Testis (tissue), 3 donors: ENCODE results near the gene DISP2. TPM values are rescaled to one million over a fixed set of nuclear protein-coding genes. Genes with fewer than 3 reads are reported as not detected.

Source experiments
- DNase-seq: peaks from one replicate; pipeline ENCODE4 v3.0.0-alpha.2; 2019
- H3K27ac ChIP-seq, 2 donors: fragments of 200-600 bp; sonication (generic); one replicate each; pipeline ENCODE4 v1.5.1; 2019
- H3K27me3 ChIP-seq: fragments of 200-600 bp; sonication (generic); one replicate; pipeline ENCODE4 v1.5.1; 2019
- H3K36me3 ChIP-seq: fragments of 200-600 bp; sonication (generic); one replicate; pipeline ENCODE4 v1.5.1; 2017; ENCODE audit warnings: low read depth; ENCODE audit errors: missing control alignments
- H3K4me1 ChIP-seq: fragments of 200-600 bp; sonication (generic); one replicate; pipeline ENCODE4 v1.5.1; 2019
- H3K4me3 ChIP-seq, 2 donors: fragments of 200-600 bp; sonication (generic); one replicate each; pipeline ENCODE4 v1.5.1; 2017 to 2019
- H3K9me3 ChIP-seq: fragments of 200-600 bp; sonication (generic); one replicate; pipeline ENCODE4 v1.5.1; 2017
- CTCF ChIP-seq, 3 experiments: fragments of 450-650 bp in 2 of 3; fragments of 200-600 bp in 1 of 3; sonication (generic) in 1 of 3; IDR thresholded peaks; one replicate each; pipeline ENCODE4 v1.5.1; 2016 to 2019; ENCODE audit warnings: antibody characterized with exemption in 3 of 3, mild to moderate bottlenecking in 2 of 3, moderate library complexity in 1 of 3
- POLR2A ChIP-seq: fragments of 450-650 bp; IDR thresholded peaks from one replicate; pipeline ENCODE4 v1.6.1; 2017; ENCODE audit warnings: antibody characterized with exemption, mild to moderate bottlenecking, moderate library complexity
- WGBS, 2 donors: methylation state at CpG; one replicate each; pipeline ENCODE4 v1.1.5; 2018; 5-methylcytosine and 5-hydroxymethylcytosine counted together
- intact Hi-C: fragments of 100-400 bp; cut with DNase I; formaldehyde crosslinking; loops from one replicate; pipeline ENCODE4 v1.15.1; 2023; ENCODE audit warnings: low total_unique reads
- polyA plus RNA-seq: library from polyadenylated mRNA; stranded (reverse); fragments of 350-450 nt; fragmentation: Illumina TruSeq; extraction: RNeasy Lipid Tissue Mini Kit (QIAGEN cat#74804); gene quantifications from one replicate; pipeline ENCODE4 v1.2.3, GENCODE V29; 2014; ENCODE audit warnings: low read depth, low replicate concordance; ENCODE audit not compliant: insufficient read depth
- total RNA-seq, 2 donors: library from RNA; depleted of rRNA; stranded (reverse); fragments of >200 nt; gene quantifications; one replicate each; pipeline ENCODE4 v1.2.3, GENCODE V29; 2016

DISP2 gene
- total and polyA plus RNA-seq, 3 donors from 2014 or later = 3.0 to 7.6 (median 4.4) TPM

DNA sequence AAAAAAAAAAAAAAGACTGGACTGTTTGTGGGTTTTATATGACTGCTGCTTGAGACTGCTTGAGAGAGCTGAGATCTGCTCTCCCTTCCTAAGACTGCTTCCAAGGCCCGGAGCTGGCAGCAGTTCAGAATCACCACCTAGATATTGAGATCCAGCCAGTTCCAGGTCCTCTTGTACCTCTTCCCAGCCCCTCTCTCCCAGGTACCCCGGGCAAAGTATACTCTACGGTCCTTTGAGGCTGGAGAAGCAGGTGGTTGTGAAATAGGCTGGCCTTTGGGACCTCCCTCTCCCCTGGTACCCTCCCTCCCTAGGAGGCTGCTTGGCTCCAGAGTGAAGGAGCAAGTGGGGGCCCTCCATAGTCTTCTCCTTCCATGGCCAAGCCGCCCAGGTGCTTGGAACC is 70.2 kb downstream of the DISP2 start:
- Histone ChIP-seq H3K9me3 (no peaks in the 10 kb centered on the region), H3K36me3 (no peaks in the 10 kb centered on the region), H3K27ac (no peak overlapping the region), H3K27me3 (no peaks in the 10 kb centered on the region), H3K4me1 (no peaks in the 10 kb centered on the region), H3K4me3 (no peak overlapping the region)
- 92 to 98% methylated on average over 4 of the region's 4 CpGs for WGBS, 2 donors
- no peak for TF ChIP-seq CTCF (IDR thresholded peaks at IDR 0.05)
- TF ChIP-seq POLR2A = no peak
- no peak for DNase-seq
- intact Hi-C loops = loop anchor here (10.0 kb wide), 1 partner anchor 143 kb away; the partner anchor contains the start of gene ANKRD63

Other genes starting within 250 kb of the DISP2 start
- gene BMF, start 249.3 kb upstream of the DISP2 start, total RNA-seq = 1 to 10 TPM; 6.9 to 7.7 TPM
- 4.9 TPM for gene BMF, start 249.3 kb upstream of the DISP2 start, polyA plus RNA-seq
- gene BUB1B, start 197.2 kb upstream of the DISP2 start, total RNA-seq = 10 to 100 TPM; 38.6 to 66.2 TPM
- 53.9 TPM for gene BUB1B, start 197.2 kb upstream of the DISP2 start, polyA plus RNA-seq
- gene PAK6, start 119.2 kb upstream of the DISP2 start, total RNA-seq = 100 to 1,000 TPM; 140 to 245 TPM
- 47.4 TPM for gene PAK6, start 119.2 kb upstream of the DISP2 start, polyA plus RNA-seq
- gene ANKRD63, start 75.2 kb upstream of the DISP2 start, total RNA-seq = 10 to 100 TPM in 1 of 2 donors, 1 to 10 TPM in 1; 3.1 to 11.8 TPM
- gene ANKRD63, start 75.2 kb upstream of the DISP2 start, polyA plus RNA-seq = not detected
- gene PLCB2, start 50.3 kb upstream of the DISP2 start, total RNA-seq = 1 to 10 TPM; 8.8 to 9.7 TPM
- gene PLCB2, start 50.3 kb upstream of the DISP2 start, polyA plus RNA-seq = 13.6 TPM
- gene INAFM2, start 34.5 kb upstream of the DISP2 start, total RNA-seq = 10 to 100 TPM; 31.8 to 49.8 TPM
- gene INAFM2, start 34.5 kb upstream of the DISP2 start, polyA plus RNA-seq = 43.4 TPM
- 10 to 100 TPM; 36.8 to 38.9 TPM for gene CCDC9B, start 17.3 kb upstream of the DISP2 start, total RNA-seq
- 20.4 TPM for gene CCDC9B, start 17.3 kb upstream of the DISP2 start, polyA plus RNA-seq
- gene PHGR1, start 7.2 kb upstream of the DISP2 start, total RNA-seq = not detected
- not detected for gene PHGR1, start 7.2 kb upstream of the DISP2 start, polyA plus RNA-seq
- gene KNSTRN, start 24.5 kb downstream of the DISP2 start, total RNA-seq = 10 to 100 TPM; 39.6 to 66.9 TPM
- gene KNSTRN, start 24.5 kb downstream of the DISP2 start, polyA plus RNA-seq = 125 TPM
- 10 to 100 TPM; 79.1 to 94.7 TPM for gene IVD, start 47.6 kb downstream of the DISP2 start, total RNA-seq
- 88.7 TPM for gene IVD, start 47.6 kb downstream of the DISP2 start, polyA plus RNA-seq
- gene BAHD1, start 82.7 kb downstream of the DISP2 start, total RNA-seq = 10 to 100 TPM; 52.0 to 53.9 TPM
- 47.9 TPM for gene BAHD1, start 82.7 kb downstream of the DISP2 start, polyA plus RNA-seq
- gene CHST14, start 112.8 kb downstream of the DISP2 start, total RNA-seq = 10 to 100 TPM in 1 of 2 donors, 1 to 10 TPM in 1; 5.4 to 13.0 TPM
- 16.7 TPM for gene CHST14, start 112.8 kb downstream of the DISP2 start, polyA plus RNA-seq
- gene CCDC32, start 206.8 kb downstream of the DISP2 start, total RNA-seq = 10 to 100 TPM; 13.9 to 19.4 TPM
- 18.3 TPM for gene CCDC32, start 206.8 kb downstream of the DISP2 start, polyA plus RNA-seq
- gene RPUSD2, start 211.1 kb downstream of the DISP2 start, total RNA-seq = 10 to 100 TPM; 12.3 to 14.9 TPM
- 9.0 TPM for gene RPUSD2, start 211.1 kb downstream of the DISP2 start, polyA plus RNA-seq
- 10 to 100 TPM; 50.9 to 66.0 TPM for gene KNL1, start 236.0 kb downstream of the DISP2 start, total RNA-seq
- gene KNL1, start 236.0 kb downstream of the DISP2 start, polyA plus RNA-seq = 28.7 TPM